Esophagus squamous epithelium (tissue), 4 donors: ENCODE results near the gene NCBP3.

Source experiments
- POLR2A ChIP-seq, 4 donors: fragments of 450-650 bp; IDR thresholded peaks; one replicate each; pipeline ENCODE4 v1.6.1; 2017; ENCODE audit warnings: antibody characterized with exemption in 4 of 4, mild to moderate bottlenecking in 4 of 4, moderate library complexity in 3 of 4
- TF ChIP-seq, protein P1 (sequence below), 6 experiments: fragments of 450-650 bp in 4 of 6; fragments of 200-600 bp in 2 of 6; sonication (generic) in 2 of 6; IDR thresholded peaks; one replicate each; pipeline ENCODE4 v1.5.1; 2016 to 2019; ENCODE audit warnings: antibody characterized with exemption in 6 of 6, mild to moderate bottlenecking in 4 of 6, moderate library complexity in 4 of 6

DNA sequence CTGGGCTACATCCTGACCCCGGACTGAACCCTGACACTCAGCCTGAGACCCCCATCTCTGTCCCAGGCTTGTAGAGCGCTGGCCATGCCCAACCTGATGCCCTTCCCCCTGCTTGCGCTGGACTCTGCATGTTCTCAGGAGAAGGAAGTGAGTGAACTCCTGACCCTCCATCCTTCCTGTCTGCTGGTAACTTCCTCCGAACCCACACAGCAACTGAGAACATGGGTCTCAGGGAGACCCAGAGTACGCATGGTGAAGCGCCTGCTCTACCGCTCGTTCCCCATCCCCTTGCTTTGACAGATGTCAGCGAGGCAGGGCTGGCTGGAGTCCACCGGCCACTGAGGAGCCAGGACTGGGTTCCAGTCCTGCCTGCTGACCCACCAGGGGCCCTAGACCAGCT lies 40.7 kb upstream of the NCBP3 start:
- TF ChIP-seq, protein P1, sequence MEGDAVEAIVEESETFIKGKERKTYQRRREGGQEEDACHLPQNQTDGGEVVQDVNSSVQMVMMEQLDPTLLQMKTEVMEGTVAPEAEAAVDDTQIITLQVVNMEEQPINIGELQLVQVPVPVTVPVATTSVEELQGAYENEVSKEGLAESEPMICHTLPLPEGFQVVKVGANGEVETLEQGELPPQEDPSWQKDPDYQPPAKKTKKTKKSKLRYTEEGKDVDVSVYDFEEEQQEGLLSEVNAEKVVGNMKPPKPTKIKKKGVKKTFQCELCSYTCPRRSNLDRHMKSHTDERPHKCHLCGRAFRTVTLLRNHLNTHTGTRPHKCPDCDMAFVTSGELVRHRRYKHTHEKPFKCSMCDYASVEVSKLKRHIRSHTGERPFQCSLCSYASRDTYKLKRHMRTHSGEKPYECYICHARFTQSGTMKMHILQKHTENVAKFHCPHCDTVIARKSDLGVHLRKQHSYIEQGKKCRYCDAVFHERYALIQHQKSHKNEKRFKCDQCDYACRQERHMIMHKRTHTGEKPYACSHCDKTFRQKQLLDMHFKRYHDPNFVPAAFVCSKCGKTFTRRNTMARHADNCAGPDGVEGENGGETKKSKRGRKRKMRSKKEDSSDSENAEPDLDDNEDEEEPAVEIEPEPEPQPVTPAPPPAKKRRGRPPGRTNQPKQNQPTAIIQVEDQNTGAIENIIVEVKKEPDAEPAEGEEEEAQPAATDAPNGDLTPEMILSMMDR (IDR thresholded peaks at IDR 0.05), result no peak
- TF ChIP-seq POLR2A (IDR thresholded peaks at IDR 0.05), result no peak
